SKM-1 (cell line): Measurements from ENCODE around the gene PCNX2.

Experiments
- DNase-seq: peaks from one replicate; lab custom pipeline; 2025; ENCODE audit not compliant: unreplicated experiment; lab: John Stamatoyannopoulos, UW

The PCNX2 gene

DNA sequence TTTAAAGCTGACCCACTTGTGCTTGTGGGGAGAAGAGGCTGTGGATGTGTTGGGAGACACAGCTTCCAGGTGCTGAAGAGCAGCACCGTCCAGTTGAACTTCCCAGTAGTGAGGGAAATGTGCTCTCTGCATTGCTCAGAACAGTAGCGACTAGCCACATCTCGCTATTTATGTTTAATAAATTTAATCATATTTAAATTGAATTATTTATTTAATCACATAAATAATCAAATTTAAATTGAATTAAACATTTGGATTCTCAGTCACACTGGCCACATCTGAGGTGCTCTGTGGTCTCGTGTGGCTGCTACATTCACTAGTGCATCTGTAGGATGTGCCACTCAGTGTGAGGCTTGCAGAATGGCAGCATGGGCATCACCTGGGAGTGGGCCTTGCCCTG, 325.0 kb downstream of the PCNX2 start:
- no peak for DNase-seq

DNA sequence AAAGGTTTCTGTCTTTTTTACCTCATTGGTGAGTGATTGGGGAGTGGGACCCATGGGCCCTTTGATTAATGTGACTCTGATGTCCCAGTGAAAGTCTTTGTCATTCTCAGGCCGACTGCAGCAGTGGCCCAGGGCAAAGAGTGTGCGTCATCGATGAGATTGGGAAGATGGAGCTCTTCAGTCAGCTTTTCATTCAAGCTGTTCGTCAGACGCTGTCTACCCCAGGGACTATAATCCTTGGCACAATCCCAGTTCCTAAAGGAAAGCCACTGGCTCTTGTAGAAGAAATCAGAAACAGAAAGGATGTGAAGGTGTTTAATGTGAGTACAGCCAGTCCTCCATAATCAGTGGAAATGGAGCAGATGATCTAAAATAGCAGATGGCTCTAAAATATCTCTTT, 325.7 kb downstream of the PCNX2 start:
- DNase-seq = no peak

DNA sequence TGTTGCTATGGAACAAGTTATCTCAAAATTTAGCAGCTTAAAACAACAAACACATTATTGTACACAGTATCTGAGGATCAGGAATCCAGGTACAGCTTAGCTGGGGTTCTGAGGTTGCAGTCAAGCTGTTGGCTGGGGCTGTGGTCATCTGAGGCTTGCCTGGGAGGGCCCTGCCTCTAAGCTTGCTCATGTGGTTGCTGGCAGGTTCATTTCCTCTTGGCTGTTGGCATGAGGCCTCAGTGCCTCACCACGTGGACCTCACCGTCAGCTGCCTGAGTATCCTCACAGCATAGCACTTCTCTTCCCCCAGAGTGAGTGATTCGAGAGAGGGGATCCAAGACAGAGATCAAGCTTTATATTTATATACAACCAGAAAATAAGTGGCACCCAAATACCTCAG, 326.6 kb downstream of the PCNX2 start:
- no peak for DNase-seq

DNA sequence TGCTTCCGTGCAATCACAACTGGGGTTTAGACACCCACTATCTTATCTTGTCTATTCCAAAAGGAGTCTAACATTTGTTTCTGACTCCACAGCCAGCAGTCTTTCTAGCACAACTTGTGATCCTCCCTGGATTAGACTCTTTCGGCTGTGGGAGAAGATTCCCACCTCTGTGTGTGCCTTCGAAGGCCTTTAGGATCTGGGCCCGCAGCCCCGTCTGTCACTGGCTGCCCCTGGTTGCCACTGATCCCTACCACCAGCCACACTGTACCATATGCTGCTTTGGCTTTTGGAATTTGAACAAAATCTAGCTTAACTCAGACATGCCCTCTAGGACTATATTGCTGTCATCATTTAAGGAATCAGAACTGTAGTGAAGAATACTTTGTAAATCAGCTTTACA, 327.1 kb downstream of the PCNX2 start:
- DNase-seq = no peak

DNA sequence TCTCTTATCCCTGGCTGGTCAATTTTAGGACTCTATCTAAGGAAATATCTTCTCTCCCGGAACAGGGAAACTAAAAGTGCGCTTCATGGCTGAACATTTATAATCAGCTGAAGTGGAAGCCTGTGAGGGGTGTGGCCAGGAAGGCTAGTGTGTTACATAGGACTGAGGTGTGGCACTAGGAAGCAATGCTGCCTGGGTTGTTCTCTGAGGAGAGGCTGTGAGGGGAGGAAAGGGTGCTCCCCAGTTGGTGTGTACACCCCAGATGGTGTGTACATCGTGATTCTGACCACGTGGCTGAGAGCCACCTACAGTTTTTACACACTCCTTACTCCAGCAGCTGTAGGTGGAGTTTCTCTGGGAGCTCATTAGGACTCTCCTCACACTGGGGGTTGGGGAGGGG, 328.9 kb downstream of the PCNX2 start:
- no peak for DNase-seq

DNA sequence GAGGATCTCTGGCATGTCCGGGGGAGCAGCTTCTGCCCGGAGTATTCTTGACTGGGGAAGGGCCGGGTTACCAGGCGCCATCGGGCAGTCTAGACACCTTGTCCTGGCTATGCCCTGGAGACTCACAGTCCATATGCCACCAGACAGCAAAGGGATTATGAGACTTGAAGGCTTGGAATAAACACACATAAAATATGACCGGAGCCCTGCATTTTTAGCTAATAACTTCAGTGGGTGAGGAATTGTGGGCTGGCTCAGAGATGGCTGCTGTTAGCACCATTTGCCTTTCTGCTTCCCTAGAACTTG, 329.7 kb downstream of the PCNX2 start:
- DNase-seq = no peak

DNA sequence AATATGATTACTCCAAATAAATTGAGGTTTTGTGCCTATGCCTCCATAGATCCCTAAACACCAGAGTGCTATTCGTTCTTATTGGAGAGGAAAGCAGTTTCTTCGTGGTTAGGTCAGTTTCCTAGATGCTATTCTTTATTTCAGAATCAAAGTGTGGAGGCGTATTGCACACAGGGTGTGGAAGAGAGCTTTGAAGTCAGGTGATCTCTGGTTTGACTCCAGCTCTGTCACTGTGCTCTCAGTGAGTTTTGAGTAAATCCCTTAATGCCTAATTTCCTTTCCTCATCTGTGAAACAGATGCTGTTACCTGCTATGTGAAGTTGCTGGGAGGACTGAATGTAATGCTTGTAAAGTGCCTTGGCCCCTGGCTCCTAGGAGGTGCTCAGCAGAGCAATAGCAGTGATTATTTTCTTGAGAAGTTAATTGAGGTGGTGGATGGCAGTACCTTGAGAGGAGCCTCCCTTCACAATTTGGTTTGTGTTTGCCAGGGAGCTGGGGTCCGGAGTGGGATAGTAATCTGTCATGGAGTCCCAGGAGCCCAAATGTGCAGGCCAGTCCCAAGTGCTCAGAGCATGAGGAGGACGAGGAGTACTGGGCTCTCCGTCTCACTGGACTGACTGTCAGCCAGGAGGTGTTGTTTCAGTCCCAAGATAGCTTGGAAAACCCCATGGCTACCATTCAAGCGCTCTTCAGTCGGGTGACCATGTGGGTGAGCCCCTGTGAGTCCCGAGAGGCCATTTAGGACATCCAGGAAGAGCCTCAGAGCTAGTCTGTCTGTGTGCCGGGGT, 330.2 kb downstream of the PCNX2 start:
- no peak for DNase-seq

DNA sequence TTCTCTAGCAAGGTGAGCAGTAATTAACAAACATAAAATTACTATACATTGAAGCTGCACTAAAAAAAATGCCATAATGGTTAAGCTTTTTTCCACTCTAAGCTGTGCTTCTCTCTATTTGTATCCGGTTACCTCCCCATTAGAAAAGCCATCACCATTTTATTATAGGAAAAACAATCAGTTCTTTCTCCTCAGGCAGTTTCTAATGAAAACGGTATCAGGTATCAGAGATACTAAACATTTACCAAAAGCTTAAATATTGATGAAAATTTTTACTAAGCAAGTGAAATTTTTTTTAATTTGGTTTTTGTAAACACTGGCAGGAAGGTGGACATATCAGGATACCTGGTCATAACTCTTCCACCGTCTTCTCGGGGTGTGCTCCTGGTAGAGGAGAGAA, 330.9 kb downstream of the PCNX2 start:
- no peak for DNase-seq

DNA sequence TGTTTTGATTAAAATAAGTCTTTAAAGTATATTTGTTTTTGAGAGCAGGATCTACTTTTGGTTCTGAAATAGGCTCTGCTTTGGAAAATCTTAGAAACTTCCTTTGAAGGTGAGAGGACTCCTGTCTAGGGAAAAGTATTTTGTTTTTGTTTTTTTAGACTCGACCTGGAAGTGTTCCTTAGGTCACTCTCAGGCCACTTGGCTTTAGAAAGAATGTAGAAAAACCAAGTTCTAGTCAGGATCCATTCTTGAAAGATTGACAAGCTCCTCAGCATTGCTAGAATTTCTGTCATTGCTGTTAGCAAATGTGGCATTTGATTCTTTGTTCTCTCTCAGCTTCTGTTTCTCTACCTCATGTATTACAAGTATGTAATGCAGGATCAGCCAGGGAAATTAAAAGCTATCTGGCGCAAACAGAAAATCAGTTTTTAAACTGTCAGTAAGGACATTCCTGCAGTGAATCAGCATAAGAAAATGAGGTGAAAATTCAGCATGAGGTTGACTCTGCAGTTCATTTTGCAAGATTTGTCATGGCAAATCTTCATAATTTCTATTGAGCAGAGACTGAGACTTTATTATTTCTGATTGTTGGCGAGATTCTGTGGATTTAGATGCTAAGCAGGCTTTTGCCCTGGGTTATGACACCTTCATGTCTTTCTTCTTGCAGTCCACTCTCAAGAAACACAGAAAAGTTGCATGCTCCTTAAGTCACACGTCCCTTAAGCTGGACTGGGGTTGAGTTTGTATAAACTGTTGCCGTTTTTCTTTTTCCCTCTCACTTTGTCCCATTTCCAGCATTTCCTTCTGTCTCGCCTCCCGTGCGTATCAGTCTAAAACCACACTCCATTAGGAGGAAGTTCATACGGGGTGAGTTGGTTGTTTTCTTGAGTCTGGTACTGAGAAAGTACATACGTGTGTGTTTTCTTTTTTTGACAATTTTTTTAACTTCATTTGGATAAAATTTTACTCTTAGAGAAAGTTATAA, 332.5 kb downstream of the PCNX2 start:
- DNase-seq = peak; percentile 56

DNA sequence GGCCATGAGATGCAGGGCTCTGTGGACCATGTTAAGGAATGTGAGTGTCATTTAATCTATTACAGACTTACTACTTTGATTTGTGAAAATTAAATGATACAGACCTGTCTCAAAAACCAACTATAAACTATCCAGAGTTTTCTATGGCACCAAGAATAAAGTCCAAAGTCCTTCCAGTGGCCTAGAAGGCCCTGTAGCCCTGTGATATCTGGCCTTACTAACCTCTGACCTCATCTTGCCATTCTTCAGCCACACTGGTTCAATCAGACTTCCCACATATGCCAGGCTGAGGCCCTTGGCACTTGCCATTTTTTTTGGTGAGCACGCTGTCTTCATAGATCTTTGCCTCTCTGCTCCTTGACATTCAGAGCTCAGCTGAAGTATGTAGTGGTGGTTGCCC, 337.5 kb downstream of the PCNX2 start:
- DNase-seq = no peak

DNA sequence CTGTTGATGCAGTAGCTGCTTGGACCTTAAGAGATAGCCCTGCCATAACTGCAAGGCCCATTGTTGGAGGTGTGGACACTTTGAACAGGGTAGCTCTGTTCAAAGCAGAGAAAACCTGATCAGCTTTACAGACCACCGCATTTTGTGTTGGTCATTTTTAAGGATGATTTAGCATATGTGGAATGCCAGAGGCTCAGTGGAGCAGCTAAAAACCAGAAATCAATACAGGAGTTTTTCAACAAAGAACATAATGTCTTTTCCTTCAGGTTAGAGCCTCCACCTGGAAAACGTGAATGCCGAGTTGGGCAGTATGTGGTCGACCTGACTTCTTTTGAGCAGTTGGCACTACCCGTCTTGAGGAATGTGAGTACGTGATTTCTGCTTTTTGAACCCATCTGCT, 339.4 kb downstream of the PCNX2 start:
- DNase-seq = no peak

DNA sequence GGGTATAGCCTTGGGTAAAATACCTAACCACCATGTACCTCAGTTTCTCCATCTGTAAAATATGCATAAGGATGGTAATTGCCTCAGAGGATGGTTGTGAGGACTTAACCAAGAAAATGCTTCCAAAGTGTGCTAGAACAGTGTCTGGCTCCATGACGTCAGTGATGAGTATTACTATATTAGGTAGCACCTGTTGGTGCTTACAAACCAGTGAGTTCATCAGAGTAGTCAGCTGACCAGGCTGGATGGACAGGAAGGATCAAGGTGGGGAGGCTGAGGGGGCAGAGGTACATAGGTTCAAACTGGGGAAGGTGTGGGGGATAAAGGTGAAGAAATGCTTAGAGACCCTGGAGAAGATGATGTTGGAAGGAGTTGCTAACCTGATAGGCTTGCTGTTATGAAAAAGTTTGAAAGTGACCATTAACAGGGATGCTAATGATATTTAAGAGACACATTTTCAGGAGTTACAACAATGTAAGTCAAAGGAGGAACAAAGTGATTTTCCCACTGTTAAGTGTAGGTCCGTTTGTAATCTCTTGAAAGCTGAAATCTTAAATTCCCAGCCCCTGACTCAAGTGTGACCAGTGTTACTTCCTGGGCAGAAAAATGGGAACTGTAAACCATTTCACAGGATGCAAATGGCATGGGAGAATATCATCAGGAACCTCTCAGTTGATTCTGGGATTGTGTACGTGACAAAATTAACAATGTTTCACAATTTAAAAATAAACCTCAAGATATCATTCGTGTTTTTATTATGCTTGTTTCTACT, 340.7 kb downstream of the PCNX2 start:
- DNase-seq = no peak

DNA sequence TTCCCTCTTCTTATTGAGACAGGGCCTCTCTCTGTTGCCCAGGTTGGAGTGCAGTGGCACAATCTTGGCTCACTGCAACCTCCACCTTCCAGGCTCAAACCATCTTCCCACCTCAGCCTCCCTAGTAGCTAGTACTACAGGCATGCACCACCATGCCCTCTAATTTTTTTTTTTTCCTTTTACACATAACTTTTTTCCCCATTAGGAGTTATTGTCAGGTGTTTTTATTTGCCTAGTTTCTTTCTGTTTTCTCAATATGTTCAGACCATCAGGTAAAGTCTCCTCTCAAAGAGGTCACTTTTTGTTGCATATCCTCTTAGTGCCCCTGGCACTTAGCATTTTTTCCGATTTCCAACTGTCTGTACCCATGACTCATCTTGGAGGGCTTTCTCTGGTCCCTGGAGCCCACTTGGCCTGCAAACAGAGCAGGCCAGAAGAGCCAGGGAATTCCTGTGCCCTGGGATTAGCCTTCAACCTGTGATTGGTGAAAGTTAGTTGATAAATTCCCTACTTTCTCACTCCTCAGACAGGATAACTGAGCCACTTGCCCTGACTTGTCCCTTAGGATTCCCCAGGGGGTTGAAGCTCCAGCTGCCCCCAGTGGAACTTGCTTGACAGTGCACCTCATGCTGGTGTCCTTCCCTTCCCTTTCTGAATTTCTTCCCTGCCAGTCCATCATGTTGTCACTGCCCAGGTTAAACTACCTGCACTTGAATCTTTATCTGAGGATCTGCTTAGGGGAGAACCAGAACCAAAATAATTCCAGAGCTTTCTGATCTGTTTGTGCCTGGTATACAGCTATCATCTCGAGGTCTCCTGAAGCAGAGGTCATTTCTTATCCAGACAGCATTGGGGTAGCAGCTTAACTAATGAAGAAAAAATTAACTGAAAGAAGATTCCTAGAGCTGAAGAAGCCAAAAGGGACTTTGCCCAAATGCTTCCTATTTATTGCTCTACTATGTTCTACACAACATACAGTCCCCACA, 342.7 kb downstream of the PCNX2 start:
- DNase-seq = peak; percentile 78

DNA sequence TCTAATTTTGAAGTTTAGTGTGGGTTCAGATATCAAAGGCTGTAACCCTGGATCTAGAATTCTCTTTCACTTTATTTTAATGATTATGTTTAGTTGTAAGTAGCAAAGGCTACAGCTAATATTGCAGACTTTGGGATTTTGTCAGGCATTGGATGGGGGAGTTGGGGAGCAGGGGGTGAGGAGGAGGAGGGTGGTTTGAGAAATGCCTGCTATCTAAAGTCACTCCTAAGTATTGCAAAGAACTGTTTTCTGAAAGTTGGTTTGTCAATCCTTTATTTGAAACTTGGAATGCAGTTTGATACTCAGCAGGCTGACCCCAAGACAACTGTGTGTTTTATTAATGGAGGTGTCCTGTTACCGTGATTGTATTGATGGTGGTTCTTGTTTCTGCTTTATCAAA, 343.9 kb downstream of the PCNX2 start:
- no peak for DNase-seq

DNA sequence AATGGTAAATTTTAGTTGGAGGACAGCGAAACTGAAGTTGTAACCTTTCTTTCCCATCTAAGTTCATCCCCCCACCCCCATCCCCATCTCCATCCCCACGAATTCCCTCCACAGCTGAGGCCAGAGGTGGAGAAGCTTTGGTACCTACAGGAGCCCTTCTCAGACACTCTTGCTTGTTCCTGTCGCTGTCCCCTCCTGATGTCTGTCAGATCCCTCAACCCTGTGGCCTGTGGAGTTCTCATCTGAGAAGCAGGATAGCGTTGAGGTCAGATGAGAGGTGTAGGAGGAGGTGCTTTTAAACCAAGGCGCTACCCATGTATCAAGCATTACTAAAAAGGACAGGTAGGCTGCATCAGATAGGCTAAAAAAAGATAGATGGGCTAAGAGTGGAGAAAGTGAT, 344.3 kb downstream of the PCNX2 start:
- DNase-seq = no peak

DNA sequence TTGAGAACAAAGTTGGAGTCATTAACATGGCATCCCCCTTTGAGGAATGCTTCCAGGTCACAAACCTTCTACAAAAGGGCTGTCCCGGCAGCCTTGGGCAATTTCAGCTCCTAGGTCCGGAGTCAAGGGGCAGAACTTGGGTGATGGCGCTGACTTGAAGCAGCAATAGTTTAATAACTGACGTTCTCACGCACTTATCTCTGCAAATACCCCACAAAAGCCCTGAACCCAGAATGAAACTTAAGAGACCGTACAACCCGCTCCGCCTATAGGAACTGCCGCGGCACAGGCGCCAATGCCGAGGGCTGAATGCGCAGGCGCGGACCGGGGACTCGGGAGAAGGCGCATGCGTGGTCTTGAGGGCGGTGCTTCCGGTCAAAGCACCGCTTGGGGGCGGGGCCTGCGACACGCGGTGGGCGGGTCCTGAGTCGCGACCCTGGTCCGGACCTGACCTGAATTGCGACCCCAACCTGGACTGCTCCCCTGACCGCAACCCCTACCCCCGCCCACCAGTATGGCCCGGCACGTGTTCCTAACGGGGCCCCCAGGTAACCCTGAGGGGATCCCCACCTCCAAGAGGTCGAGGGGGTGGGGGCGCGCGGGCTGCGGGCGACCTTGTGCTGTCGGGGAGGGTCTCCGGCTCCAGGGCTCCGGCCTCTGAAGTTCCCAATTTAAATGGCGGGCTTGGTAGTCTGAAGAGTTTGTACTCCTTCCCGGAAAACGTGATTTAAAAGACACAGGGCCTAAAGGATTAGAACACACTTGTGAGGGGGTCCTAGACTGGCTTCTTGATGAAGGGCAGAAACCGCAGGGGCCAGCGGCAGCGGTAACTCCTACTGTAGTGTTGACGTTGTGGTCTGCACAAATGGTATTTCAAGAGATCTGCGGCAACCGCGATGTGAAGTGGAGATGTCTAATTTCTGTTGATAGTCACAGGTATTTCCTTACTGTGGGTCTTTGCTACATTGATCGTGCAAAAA, 345.0 kb downstream of the PCNX2 start, which contains the start of gene NTPCR:
Gene NTPCR, plus strand, starts transcription at position 415 of the 980 bp plus-strand sequence. Its CDS starts 100 bp downstream, at position 515.
- peak; percentile 93 for DNase-seq

DNA sequence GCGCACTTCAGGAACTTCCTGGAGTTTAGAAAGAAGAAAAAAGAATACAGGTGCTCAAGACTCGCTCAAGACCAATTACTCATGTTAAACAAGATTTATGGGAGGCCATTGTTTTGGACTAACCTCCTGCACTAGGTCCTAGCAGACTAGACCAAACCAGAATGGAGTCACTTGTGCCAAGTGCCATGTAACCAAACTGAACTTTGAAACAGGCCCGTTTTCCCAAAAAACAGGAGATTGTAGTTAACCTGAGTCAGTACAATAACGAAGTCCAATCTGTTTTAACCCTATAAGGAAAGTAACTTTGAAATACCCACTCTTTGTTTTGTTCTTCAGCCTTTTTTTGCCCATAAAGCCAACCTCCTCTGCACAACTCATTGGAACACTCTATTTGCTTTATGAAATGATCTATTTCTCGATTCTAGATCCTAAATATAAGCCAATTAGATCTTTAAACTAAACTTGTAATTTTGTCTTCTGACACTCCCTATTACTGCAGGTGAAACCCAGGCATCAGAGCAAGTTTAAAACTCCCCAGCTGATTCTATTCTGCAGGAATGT, 345.8 kb downstream of the PCNX2 start:
- no peak for DNase-seq

DNA sequence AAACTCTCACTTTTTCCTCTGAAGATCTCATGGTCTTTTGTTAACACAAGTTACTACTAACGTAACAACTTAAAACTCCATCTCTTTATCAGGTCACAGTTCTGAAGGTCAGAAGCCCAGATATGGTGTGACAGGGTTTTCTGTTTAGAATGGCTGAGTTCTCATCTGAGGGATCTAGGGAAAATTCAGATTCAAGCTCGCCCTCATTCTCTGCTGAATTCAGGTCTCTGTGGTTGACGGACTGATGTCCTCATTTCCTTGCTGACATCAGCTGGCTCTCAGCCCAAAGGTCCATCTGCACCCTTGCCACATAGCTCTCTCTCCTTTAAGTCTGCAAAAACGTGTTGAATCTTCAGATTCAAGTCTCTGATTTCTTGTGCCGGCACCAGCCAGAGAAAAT, 351.2 kb downstream of the PCNX2 start:
- DNase-seq = no peak
